Fibroblast of skin of left quadriceps (primary cell): Measurements from ENCODE around the gene TMEM161B.
"Not testable (repeated sequence)": the region's sequence is repeated elsewhere in the genome, so short reads cannot be mapped to it uniquely, and the experiment has no call there.

Experiments used
- DNase-seq, 2 experiments: peaks; one replicate each; pipeline ENCODE4 v3.0.0-alpha.2; 2013; ENCODE audit warnings: low read depth in 2 of 2

Gene TMEM161B

GRCh38 chr5:88248743-88249540, 19.7 kb downstream of the TMEM161B start:
- DNase-seq: no peak

DNA sequence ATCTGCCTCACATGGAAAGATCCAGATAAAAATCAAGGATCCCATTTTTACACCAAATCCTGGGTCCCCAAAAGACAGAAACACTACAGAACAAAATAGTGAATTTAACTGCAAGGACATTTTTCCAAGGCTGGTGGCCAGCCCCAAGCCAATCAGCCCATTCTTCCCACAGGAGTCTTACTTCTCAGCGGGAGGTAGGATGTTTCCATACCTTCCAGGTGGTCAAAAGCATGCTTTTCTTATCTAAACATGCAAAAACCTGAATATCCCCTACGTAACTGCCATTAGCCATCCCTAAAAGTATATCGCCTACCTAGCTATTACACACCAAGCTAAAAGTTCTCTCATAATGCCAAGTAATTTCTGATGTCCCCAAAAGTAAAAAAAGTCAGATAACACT, 20.6 kb downstream of the TMEM161B start:
- no peak for DNase-seq

GRCh38 chr5:88245893-88246244, 22.8 kb downstream of the TMEM161B start:
- DNase-seq: no peak

GRCh38 chr5:88245241-88245892, 23.3 kb downstream of the TMEM161B start:
- DNase-seq: no peak

GRCh38 chr5:88244686-88245085, 24.0 kb downstream of the TMEM161B start:
- no peak for DNase-seq

GRCh38 chr5:88243493-88243892, 25.2 kb downstream of the TMEM161B start:
- DNase-seq: not testable (repeated sequence)

DNA sequence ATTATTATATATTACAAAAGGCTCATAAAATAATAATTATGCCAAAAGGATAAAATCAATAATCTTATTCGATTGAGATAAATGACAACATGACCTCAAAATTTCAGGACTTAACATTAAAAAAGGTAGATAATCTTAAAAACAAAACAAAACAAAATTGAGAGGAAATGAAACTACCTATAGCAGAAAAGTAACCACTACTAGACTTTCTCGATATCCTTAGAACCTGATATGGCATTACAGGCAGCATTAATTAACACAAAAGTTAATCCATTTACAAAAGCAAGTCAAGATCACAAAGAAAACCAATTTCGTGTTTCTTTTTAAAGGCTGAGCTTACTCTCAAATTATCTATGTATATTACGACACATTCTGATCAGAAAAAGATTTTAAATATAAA, 29.9 kb downstream of the TMEM161B start:
- DNase-seq: no peak

DNA sequence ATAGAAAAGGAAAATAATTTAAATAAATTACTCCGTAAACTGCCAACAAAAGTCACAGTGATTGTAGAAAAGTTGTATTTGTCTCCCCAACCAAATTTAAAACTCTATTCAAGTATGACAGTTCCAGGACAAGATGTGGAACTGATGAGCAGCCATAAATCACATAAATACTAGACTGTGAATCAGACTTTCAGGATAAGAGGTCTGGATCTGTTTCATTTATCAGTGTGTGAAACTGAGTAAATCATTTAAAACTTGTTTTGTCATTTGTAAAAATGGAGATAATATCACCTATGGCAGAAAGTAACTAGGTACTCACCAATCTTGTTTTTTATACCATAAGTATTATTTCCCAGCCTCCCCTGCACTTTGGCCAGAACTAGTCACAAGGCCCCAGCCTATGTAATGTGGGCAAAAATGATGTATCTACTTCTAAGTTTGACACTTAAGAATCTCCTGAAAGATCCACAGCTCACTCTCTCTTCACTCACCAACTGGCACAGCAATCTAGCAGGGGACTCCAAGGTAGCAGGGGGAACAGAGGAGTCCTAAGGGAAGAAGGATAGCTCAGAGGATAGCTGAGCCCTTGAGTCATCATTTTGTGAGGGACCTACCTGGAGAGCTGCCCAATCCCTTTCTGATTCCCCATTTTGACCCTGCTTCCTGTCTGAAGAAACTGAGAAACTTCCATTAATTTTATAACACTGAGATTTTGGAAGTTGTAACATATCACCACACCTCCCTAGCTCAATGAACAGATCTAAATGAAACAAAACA, 31.6 kb downstream of the TMEM161B start:
- no peak for DNase-seq

DNA sequence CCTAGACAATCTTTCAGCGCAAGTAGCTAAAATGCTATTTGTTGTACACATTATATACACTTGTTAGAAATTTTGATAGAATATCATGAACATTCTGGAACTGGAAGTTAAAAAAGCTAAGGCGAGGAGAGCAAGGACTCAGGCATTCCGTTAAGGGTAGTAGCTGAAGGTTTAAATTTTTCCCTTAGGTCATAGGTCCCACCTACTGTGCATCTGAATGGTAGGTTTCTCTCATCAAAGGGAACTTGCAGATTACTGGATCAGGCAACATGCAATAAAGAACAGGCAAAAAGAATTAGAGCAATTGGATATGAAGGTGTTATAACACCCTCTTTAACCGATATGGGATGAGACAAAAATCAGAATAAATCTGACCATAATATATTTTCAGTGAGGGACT, 32.8 kb downstream of the TMEM161B start:
- DNase-seq: no peak

GRCh38 chr5:88235346-88235745, 33.3 kb downstream of the TMEM161B start:
- DNase-seq: no peak

DNA sequence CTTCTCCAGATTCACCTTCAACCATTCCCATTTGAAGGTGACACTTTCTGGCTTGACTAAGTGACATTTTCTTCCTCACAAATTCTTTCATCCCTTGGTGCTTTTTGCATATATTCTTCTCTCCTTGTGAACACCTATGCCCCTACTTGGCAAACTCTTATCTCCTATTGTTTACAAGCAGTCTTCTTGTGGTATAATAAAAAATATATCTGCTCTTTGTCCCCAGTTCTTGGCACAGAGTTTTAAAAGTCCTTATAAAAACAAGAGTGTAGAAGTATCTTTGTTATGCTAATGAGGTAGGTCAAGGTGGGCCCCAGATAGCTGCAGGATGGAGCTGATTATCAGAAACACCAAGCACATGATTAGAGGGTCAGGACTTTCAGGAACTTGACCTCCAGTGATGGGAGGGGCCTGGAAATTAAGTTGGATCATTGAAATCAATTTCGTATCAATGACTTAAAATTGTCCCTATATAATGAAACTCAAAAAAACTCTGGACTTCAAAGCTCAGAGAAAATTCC, 38.0 kb downstream of the TMEM161B start:
- no peak for DNase-seq

GRCh38 chr5:88226881-88227450, 41.7 kb downstream of the TMEM161B start:
- DNase-seq: no peak

DNA sequence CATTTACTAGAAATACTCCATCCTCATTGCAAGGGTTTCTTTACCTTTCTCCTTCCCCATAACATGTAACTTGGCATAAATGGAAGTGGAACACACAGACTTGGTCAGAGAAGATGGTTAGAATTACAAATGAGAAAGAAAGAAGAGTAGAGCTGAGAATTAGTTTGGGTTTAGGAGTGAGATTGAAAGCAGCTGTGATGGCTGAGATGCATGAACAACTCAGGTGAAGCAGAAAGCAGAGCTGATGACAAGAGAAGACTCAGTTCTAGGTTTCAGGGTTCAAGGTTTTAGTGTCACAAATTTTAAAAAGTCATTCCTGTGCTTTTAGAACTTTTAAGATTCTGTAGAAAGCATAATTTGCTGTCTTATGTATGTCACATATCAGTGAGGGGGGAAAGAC, 54.0 kb downstream of the TMEM161B start:
- DNase-seq: no peak

GRCh38 chr5:88207575-88207974, 61.1 kb downstream of the TMEM161B start:
- DNase-seq: no peak

DNA sequence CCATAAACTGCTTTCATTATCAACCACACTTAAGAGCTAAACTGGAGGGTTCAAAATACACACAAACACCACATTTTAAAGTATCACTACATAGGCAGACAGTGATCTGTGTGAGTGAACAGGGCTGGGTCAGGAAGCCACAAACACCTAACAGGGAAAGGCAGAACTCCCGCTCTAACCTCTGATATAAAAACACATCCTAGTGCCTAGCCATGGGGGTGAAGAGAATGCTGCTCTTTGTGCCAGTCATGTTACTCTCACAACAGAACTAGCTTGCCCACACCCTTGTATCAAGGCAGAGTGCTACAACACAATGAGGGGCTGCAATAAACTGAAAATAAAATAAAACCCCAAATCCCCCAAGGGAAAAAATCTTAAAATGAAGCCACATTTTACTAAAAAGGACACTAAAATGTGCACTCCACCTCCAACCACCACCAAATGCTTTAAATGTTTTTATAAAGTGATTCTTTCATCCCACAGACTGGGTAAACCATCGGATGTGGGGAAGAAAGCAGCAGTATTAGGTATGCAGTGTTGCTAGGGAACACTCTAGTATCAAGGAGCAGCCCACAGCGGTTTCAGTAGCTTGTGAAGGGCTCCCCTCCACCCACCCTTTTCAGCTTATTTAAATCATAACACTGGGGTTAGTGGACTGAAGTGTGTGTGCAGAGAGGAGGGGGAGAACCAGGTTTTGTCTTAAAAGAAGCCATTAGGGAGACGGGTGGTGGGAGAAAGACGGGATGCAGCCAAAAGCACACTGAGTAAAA, 64.5 kb downstream of the TMEM161B start:
- DNase-seq: no peak

GRCh38 chr5:88195636-88196035, 73.0 kb downstream of the TMEM161B start:
- DNase-seq: no peak

- no peak for DNase-seq
Observed at GRCh38 chr5:88193896-88194295, 74.7 kb downstream of the TMEM161B start.

DNA sequence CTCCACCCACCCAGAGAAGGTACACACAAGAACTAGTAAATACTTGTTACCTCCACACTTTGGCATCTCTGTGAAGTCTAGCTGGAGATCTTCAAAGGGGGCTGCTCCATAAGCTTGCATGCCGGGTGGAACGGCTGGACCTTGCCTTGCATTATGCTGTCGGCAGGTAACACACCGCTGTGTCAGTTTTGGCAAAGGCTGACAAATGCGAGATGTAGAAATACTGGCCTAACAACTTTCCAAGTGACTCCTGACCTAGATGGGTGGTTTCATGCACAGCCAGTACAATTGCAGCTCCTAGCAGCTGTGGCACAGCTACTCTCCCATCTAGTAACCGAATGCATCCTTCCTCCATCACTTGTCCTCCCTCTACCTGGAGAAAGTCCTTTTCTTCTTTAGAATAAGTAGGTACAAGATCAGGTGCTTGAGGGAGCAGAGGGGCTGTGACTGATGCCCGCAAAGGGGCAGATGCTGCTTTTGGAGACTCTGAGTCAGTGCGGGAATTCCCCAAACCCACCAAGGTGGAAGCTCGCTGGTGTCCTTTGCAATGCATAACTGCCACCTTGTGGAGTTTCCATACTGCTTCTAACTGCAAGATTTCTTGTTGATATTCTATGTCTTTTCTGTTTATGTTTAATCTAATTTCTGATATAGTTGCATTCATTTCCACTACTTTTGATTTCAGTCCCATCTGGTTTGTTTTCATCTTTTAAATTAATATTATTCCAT, 78.4 kb downstream of the TMEM161B start:
- DNase-seq: no peak

DNA sequence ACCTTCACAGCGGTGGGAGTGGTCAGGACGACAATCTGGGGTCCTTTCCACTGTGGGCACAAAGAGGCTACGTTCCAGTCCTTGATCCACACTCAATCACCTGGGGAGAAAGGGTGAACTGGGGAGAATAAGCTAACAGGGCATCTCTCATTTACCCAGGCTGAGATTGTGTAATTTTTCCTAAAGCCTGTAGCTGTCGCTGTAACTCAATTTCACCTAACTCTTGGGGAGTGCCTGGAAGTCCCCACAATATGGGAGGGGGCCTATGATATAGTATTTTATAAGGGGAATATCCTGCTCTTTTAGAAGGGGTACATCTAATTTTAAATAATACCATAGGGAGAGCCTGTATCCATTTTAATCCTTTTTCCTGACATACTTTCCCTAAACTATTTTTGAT, 79.2 kb downstream of the TMEM161B start:
- DNase-seq: not testable (repeated sequence)

DNA sequence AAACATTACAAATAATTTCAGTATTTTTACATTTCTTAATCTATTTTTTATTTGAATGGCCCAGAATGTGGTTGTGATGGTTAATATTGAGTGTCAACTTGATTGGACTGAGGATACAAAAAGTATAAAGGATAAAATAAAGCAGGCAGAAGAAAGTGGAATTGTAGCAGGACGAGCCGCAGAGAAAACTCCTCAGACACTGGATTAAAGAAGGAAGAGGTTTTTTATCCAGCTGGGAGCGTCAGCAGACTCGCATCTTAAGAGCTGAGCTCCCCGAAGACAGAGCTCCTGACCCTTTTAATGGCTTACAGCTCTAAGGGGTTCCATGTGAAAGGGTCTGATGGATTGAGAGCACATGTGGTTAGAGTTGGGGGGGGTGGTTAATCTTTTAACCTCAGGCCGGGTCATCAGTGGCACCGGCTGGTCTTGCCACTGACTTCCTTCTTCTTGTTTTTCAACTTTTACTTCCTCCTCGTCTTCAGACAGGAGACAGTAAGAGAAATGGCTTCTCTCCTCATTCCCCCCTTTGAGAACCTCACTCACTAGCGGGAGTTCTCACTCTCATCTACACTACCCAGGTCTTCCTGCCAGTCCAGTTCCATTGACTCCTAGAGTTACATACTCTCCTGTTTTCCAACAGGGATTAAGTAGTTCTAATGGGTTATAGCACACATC, 80.0 kb downstream of the TMEM161B start:
- no peak for DNase-seq
